Natural killer cell (primary cell): ENCODE measurements around the gene BZW2. TPM values are rescaled to one million over a fixed set of nuclear protein-coding genes. Genes with fewer than 3 reads are reported as not detected.

Experiments
- ATAC-seq, 3 donors: fragments of 150-1000 bp in 2 of 3; fragments of 200-7000 bp in 1 of 3; cut with Tn5 transposase; 1 replicate in 1 of 3; 2 replicates in 2 of 3; pipeline ENCODE4 v1.10.0; 2021; ENCODE audit warnings: mild to moderate bottlenecking in 2 of 3, moderate library complexity in 2 of 3
- DNase-seq, 2 donors: peaks; one replicate each; pipeline versions ENCODE4 v3.0.0 to v3.0.0-alpha.2; 2013 to 2021; ENCODE audit warnings: mixed read lengths in 1 of 2
- H3K27ac ChIP-seq: one replicate; pipeline ENCODE4 v1.5.1; 2013; ENCODE audit warnings: mild to moderate bottlenecking, low read length
- H3K27me3 ChIP-seq: one replicate; pipeline ENCODE4 v1.6.1; 2013; ENCODE audit warnings: low read length; ENCODE audit not compliant: control insufficient read depth, insufficient read depth
- H3K36me3 ChIP-seq: one replicate; pipeline ENCODE4 v1.6.1; 2013; ENCODE audit warnings: low read length; ENCODE audit not compliant: control insufficient read depth, insufficient read depth
- H3K4me1 ChIP-seq: one replicate; pipeline ENCODE4 v1.6.1; 2013; ENCODE audit warnings: low read length; ENCODE audit not compliant: control insufficient read depth, insufficient read depth
- H3K4me3 ChIP-seq: one replicate; pipeline ENCODE4 v1.5.1; 2013; ENCODE audit warnings: low read length
- H3K9me3 ChIP-seq: one replicate; pipeline ENCODE4 v1.6.1; 2013; ENCODE audit warnings: low read length; ENCODE audit not compliant: control insufficient read depth, insufficient read depth
- H3K27ac Mint-ChIP-seq, 2 donors: one replicate each; pipeline ENCODE4 v1.8.0; 2022; ENCODE audit warnings: mild to moderate bottlenecking in 2 of 2, mixed read lengths in 2 of 2, moderate library complexity in 1 of 2
- H3K27me3 Mint-ChIP-seq, 2 donors: one replicate each; pipeline ENCODE4 v1.8.0; 2022; ENCODE audit warnings: low read depth in 2 of 2, mixed read lengths in 2 of 2
- H3K36me3 Mint-ChIP-seq: one replicate; pipeline ENCODE4 v1.8.0; 2022; ENCODE audit warnings: mixed read lengths
- H3K4me1 Mint-ChIP-seq, 2 donors: one replicate each; pipeline ENCODE4 v1.8.0; 2022; ENCODE audit warnings: mixed read lengths in 2 of 2
- H3K4me3 Mint-ChIP-seq: one replicate; pipeline ENCODE4 v1.8.0; 2022; ENCODE audit warnings: mild to moderate bottlenecking, moderate library complexity, mixed read lengths
- H3K9me3 Mint-ChIP-seq, 2 donors: one replicate each; pipeline ENCODE4 v1.8.0; 2022; ENCODE audit warnings: mixed read lengths in 2 of 2
- CTCF ChIP-seq: fragments of 200-600 bp; IDR thresholded peaks from one replicate; pipeline ENCODE4 v1.8.0; 2022; ENCODE audit warnings: antibody characterized with exemption
- WGBS: methylation state at CpG from one replicate; pipeline ENCODE4 v1.1.7; 2013; ENCODE audit warnings: missing lambda C conversion rate; ENCODE audit not compliant: insufficient coverage; 5-methylcytosine and 5-hydroxymethylcytosine counted together
- intact Hi-C: fragments of 100-400 bp; cut with micrococcal nuclease; formaldehyde crosslinking; loops from one replicate; pipeline ENCODE4 v1.14.2; 2022
- total RNA-seq, 4 donors: library from RNA; stranded (reverse); fragments of 120-200 nt in 1 of 4; gene quantifications; one replicate each; pipeline versions ENCODE4 v1.2.3 to v1.2.4, GENCODE V29; 2013 to 2022

BZW2 gene
- total RNA-seq, 3 donors from 2014 or later (not counting 1 experiment from before 2014, with no cell fraction given), result 15.3 to 21.0 (median 19.9) TPM

- H3K27ac ChIP-seq, result no peak overlapping the region
- no peak overlapping the region for H3K4me3 Mint-ChIP-seq
- no peak for DNase-seq
- no peak overlapping the region for H3K4me3 ChIP-seq
- no peaks in the 10 kb centered on the region for H3K27me3 ChIP-seq
- 100% methylated on average over 1 of the region's 1 CpG for WGBS
- TF ChIP-seq CTCF, result no peak
- no peaks in the 10 kb centered on the region for H3K9me3 ChIP-seq
- no peaks in the 10 kb centered on the region for H3K9me3 Mint-ChIP-seq
- H3K27me3 Mint-ChIP-seq, result no peaks in the 10 kb centered on the region
- no peaks in the 10 kb centered on the region for H3K36me3 Mint-ChIP-seq
- no peak overlapping the region for H3K27ac Mint-ChIP-seq
- H3K4me1 Mint-ChIP-seq, result peaks cover 0 to 9% of the 10 kb centered on the region in 2 donors
- ATAC-seq, result no peak
- peaks cover 8% of the 10 kb centered on the region for H3K36me3 ChIP-seq
- no peaks in the 10 kb centered on the region for H3K4me1 ChIP-seq
- intact Hi-C loops, result no loop called here
Measured at GRCh38 chr7:16670021-16670420, 24.0 kb downstream of the BZW2 start.

GRCh38 chr7:16670731-16671344 lies 24.9 kb downstream of the BZW2 start:
- peaks cover 0 to 9% of the 10 kb centered on the region in 2 donors for H3K4me1 Mint-ChIP-seq
- H3K27me3 ChIP-seq, result no peaks in the 10 kb centered on the region
- no peak overlapping the region for H3K27ac ChIP-seq
- no peak for ATAC-seq
- WGBS, result 91% methylated on average over 3 of the region's 4 CpGs
- no peaks in the 10 kb centered on the region for H3K27me3 Mint-ChIP-seq
- intact Hi-C loops, result no loop called here
- no peaks in the 10 kb centered on the region for H3K9me3 ChIP-seq
- no peak overlapping the region for H3K27ac Mint-ChIP-seq
- H3K36me3 ChIP-seq, result peaks cover 13% of the 10 kb centered on the region
- DNase-seq, result no peak
- H3K9me3 Mint-ChIP-seq, result no peaks in the 10 kb centered on the region
- H3K4me1 ChIP-seq, result no peaks in the 10 kb centered on the region
- TF ChIP-seq CTCF, result no peak
- H3K36me3 Mint-ChIP-seq, result no peaks in the 10 kb centered on the region
- no peak overlapping the region for H3K4me3 Mint-ChIP-seq
- no peak overlapping the region for H3K4me3 ChIP-seq

GRCh38 chr7:16671811-16672210 lies 25.8 kb downstream of the BZW2 start:
- Mint-ChIP-seq H3K27ac (no peak overlapping the region), H3K4me1 (peaks cover 0 to 9% of the 10 kb centered on the region in 2 donors), H3K36me3 (no peaks in the 10 kb centered on the region), H3K27me3 (no peaks in the 10 kb centered on the region), H3K4me3 (no peak overlapping the region), H3K9me3 (no peaks in the 10 kb centered on the region)
- no peaks in the 10 kb centered on the region for H3K9me3 ChIP-seq
- no peaks in the 10 kb centered on the region for H3K27me3 ChIP-seq
- ATAC-seq (no peak), DNase-seq (no peak)
- no peak for TF ChIP-seq CTCF
- H3K4me3 ChIP-seq, result no peak overlapping the region
- intact Hi-C loops, result no loop called here
- H3K27ac ChIP-seq, result no peak overlapping the region
- 93% methylated on average over 3 of the region's 3 CpGs for WGBS
- H3K4me1 ChIP-seq, result no peaks in the 10 kb centered on the region
- peaks cover 13% of the 10 kb centered on the region for H3K36me3 ChIP-seq

GRCh38 chr7:16675277-16675676 lies 29.3 kb downstream of the BZW2 start:
- Histone ChIP-seq H3K4me3 (no peak overlapping the region), H3K27ac (no peak overlapping the region), H3K9me3 (no peaks in the 10 kb centered on the region), H3K27me3 (no peaks in the 10 kb centered on the region), H3K4me1 (no peaks in the 10 kb centered on the region), H3K36me3 (peaks cover 9% of the 10 kb centered on the region)
- ATAC-seq, result no peak
- 97% methylated on average over 3 of the region's 3 CpGs for WGBS
- Mint-ChIP-seq H3K4me1 (peaks cover 4 to 9% of the 10 kb centered on the region in 2 donors), H3K36me3 (no peaks in the 10 kb centered on the region), H3K27ac (no peak overlapping the region), H3K4me3 (no peak overlapping the region), H3K27me3 (no peaks in the 10 kb centered on the region), H3K9me3 (no peaks in the 10 kb centered on the region)
- intact Hi-C loops, result no loop called here
- no peak for DNase-seq
- TF ChIP-seq CTCF, result no peak
